H9 (cell line): Measurements from ENCODE around the gene PTPRN2. TPM values are rescaled to one million over a fixed set of nuclear protein-coding genes. Genes with fewer than 3 reads are reported as not detected.

Source experiments
- DNase-seq: peaks from one replicate; pipeline ENCODE4 v3.0.0-alpha.2; 2017
- H2AFZ ChIP-seq: one replicate; pipeline ENCODE4 v1.6.1; 2013; ENCODE audit warnings: mild to moderate bottlenecking, low read length, control low read depth, moderate library complexity
- H2AK5ac ChIP-seq: 2 replicates; pipeline ENCODE4 v1.6.1; 2013; ENCODE audit warnings: low read length, control low read depth, mixed read lengths; ENCODE audit not compliant: insufficient read length
- H2BK120ac ChIP-seq: one replicate; pipeline ENCODE4 v1.6.1; 2013; ENCODE audit warnings: low read depth, mild to moderate bottlenecking, low read length, control low read depth, inconsistent platforms; ENCODE audit not compliant: poor library complexity, severe bottlenecking
- H2BK12ac ChIP-seq: 2 replicates; pipeline ENCODE4 v1.6.1; 2013; ENCODE audit warnings: low read length, control low read depth, mixed read lengths, low read depth; ENCODE audit not compliant: insufficient read length
- H2BK15ac ChIP-seq: 2 replicates; pipeline ENCODE4 v1.6.1; 2013; ENCODE audit warnings: low read depth, low read length, control low read depth
- H2BK20ac ChIP-seq: one replicate; pipeline ENCODE4 v1.6.1; 2013; ENCODE audit warnings: low read depth, mild to moderate bottlenecking, low read length, control low read depth, inconsistent platforms; ENCODE audit not compliant: poor library complexity, severe bottlenecking
- H2BK5ac ChIP-seq: 2 replicates; pipeline ENCODE4 v1.6.1; 2013; ENCODE audit warnings: low read length, control low read depth, mixed read lengths; ENCODE audit not compliant: insufficient read length
- H3K14ac ChIP-seq: 2 replicates; pipeline ENCODE4 v1.6.1; 2013; ENCODE audit warnings: low read length, control low read depth; ENCODE audit not compliant: insufficient read depth
- H3K18ac ChIP-seq: 2 replicates; pipeline ENCODE4 v1.6.1; 2013; ENCODE audit warnings: low read depth, mild to moderate bottlenecking, mixed read lengths, low read length, control low read depth; ENCODE audit not compliant: insufficient read length
- H3K23ac ChIP-seq: 2 replicates; pipeline ENCODE4 v1.6.1; 2013; ENCODE audit warnings: low read length, control low read depth, mixed read lengths, low read depth; ENCODE audit not compliant: insufficient read length
- H3K23me2 ChIP-seq: 2 replicates; pipeline ENCODE4 v1.6.1; 2013; ENCODE audit warnings: low read depth, mild to moderate bottlenecking, mixed read lengths, low read length, control low read depth; ENCODE audit not compliant: insufficient read length, poor library complexity, severe bottlenecking
- H3K27ac ChIP-seq: 2 replicates; pipeline ENCODE4 v1.5.1; 2013; ENCODE audit warnings: low read length, control low read depth, mixed read lengths, low read depth; ENCODE audit not compliant: insufficient read length
- H3K27me3 ChIP-seq: 2 replicates; pipeline ENCODE4 v1.6.1; 2013; ENCODE audit warnings: low read length, control low read depth, inconsistent platforms; ENCODE audit not compliant: insufficient read depth
- H3K4ac ChIP-seq: 2 replicates; pipeline ENCODE4 v1.6.1; 2013; ENCODE audit warnings: low read depth, mild to moderate bottlenecking, control low read depth, inconsistent platforms, low read length, moderate library complexity
- H3K4me1 ChIP-seq: 2 replicates; pipeline ENCODE4 v1.6.1; 2013; ENCODE audit warnings: low read length, control low read depth, inconsistent platforms; ENCODE audit not compliant: insufficient read depth
- H3K4me2 ChIP-seq: 2 replicates; pipeline ENCODE4 v1.6.1; 2013; ENCODE audit warnings: low read length, control low read depth, mixed read lengths; ENCODE audit not compliant: insufficient read length, insufficient read depth
- H3K56ac ChIP-seq: 2 replicates; pipeline ENCODE4 v1.6.1; 2013; ENCODE audit warnings: low read depth, mild to moderate bottlenecking, mixed read lengths, low read length, control low read depth; ENCODE audit not compliant: insufficient read length
- H3K79me1 ChIP-seq: 2 replicates; pipeline ENCODE4 v1.6.1; 2013; ENCODE audit warnings: low read depth, mild to moderate bottlenecking, moderate library complexity, low read length, control low read depth, inconsistent platforms; ENCODE audit not compliant: insufficient read depth, poor library complexity, severe bottlenecking
- H3K79me2 ChIP-seq: 2 replicates; pipeline ENCODE4 v1.6.1; 2013; ENCODE audit warnings: low read length, control low read depth, inconsistent platforms; ENCODE audit not compliant: insufficient read depth
- H3K9ac ChIP-seq: 2 replicates; pipeline ENCODE4 v1.6.1; 2013; ENCODE audit warnings: low read length, control low read depth, mixed read lengths; ENCODE audit not compliant: insufficient read length; ENCODE audit errors: extremely low read depth
- H3K9me3 ChIP-seq: one replicate; pipeline ENCODE4 v1.6.1; 2013; ENCODE audit warnings: low read depth, low read length, inconsistent platforms; ENCODE audit not compliant: control insufficient read depth
- H3T11ph ChIP-seq: one replicate; pipeline ENCODE4 v1.6.1; 2013; ENCODE audit warnings: mild to moderate bottlenecking, low read length, control low read depth, inconsistent platforms
- H4K20me1 ChIP-seq: one replicate; pipeline ENCODE4 v1.6.1; 2013; ENCODE audit not compliant: control insufficient read depth, insufficient read length, insufficient read depth
- H4K5ac ChIP-seq: 2 replicates; pipeline ENCODE4 v1.6.1; 2013; ENCODE audit warnings: low read depth, mild to moderate bottlenecking, mixed read lengths, low read length, control low read depth; ENCODE audit not compliant: insufficient read length
- H4K8ac ChIP-seq: replicated peaks from 2 replicates; pipeline ENCODE4 v1.6.1; 2013; ENCODE audit warnings: low read length, control low read depth, mixed read lengths, low read depth; ENCODE audit not compliant: insufficient read length
- H4K91ac ChIP-seq: 2 replicates; pipeline ENCODE4 v1.6.1; 2013; ENCODE audit warnings: low read depth, mild to moderate bottlenecking, moderate library complexity, mixed read lengths, low read length, control low read depth; ENCODE audit not compliant: insufficient read length
- H3K27ac Mint-ChIP-seq, 3 experiments: 2 replicates in 2 of 3; 3 replicates in 1 of 3; pipeline ENCODE4 v1.8.0; 2020 to 2021; ENCODE audit warnings: mixed read lengths in 3 of 3, mild to moderate bottlenecking in 1 of 3, moderate library complexity in 1 of 3
- H3K27me3 Mint-ChIP-seq: 2 replicates; pipeline ENCODE4 v1.8.0; 2021; ENCODE audit warnings: low read depth, mild to moderate bottlenecking, moderate library complexity, mixed read lengths
- H3K36me3 Mint-ChIP-seq, 3 experiments: 2 replicates in 2 of 3; 3 replicates in 1 of 3; pipeline ENCODE4 v1.8.0; 2020 to 2021; ENCODE audit warnings: low read depth in 3 of 3, mixed read lengths in 3 of 3; ENCODE audit not compliant: insufficient read depth in 1 of 3
- H3K4me1 Mint-ChIP-seq, 2 experiments: 2 replicates each; pipeline ENCODE4 v1.8.0; 2020; ENCODE audit warnings: mixed read lengths in 2 of 2
- H3K4me3 Mint-ChIP-seq, 2 experiments: 2 replicates in 1 of 2; 3 replicates in 1 of 2; pipeline ENCODE4 v1.8.0; 2020 to 2021; ENCODE audit warnings: mild to moderate bottlenecking in 2 of 2, mixed read lengths in 2 of 2, moderate library complexity in 1 of 2
- H3K9me3 Mint-ChIP-seq, 2 experiments: 2 replicates in 1 of 2; 3 replicates in 1 of 2; pipeline ENCODE4 v1.8.0; 2020; ENCODE audit warnings: mild to moderate bottlenecking in 2 of 2, mixed read lengths in 2 of 2, moderate library complexity in 1 of 2
- CTCF ChIP-seq: fragments of 200-600 bp; sonication (generic); conservative IDR thresholded peaks from 3 replicates; pipeline ENCODE4 v1.8.0; 2021; ENCODE audit warnings: antibody characterized with exemption, mild to moderate bottlenecking
- WGBS: extraction: QIAGEN DNeasy Blood & Tissue Kit; methylation state at CpG from one replicate; pipeline ENCODE4 v1.1.7; 2013; ENCODE audit warnings: missing lambda C conversion rate, low lambda C conversion rate, mixed read lengths; ENCODE audit not compliant: insufficient read length; ENCODE audit errors: extremely low coverage; 5-methylcytosine and 5-hydroxymethylcytosine counted together
- total RNA-seq: library from RNA; stranded (reverse); gene quantifications from 2 replicates; pipeline ENCODE4 v1.2.1, GENCODE V29; 2021

The PTPRN2 gene
- total RNA-seq, 1 experiment from 2014 or later = 5.2 TPM

DNA sequence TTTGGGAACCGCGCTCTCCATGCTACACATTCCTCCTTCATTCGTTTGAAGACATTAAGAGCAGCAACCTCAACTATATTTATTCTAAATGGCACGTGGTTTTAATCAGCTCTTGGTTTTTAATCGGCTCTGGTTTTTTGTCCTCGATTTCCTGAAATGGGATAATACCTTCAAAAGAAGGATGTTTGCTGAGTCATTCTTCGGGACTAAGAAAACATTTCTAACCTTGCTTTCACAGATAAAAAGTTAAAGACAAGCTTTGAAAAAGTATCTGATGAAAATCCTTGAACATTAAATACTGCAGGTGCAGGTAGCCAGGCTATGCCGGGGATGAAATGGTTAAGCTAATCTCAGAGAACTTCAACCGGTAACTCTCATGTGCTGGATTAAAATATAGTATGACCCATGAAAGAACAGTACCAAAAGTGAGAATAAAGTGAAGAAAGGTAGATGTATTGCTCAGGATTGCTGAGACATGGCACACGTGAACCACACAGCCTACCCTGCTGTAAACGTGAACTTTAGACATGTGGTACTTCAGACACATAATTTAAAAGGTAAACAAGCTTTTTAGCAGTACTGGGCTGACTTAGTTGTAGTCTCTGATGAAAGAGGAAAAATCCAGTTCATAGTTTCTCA is 89.1 kb downstream of the PTPRN2 start:
- Histone ChIP-seq H4K20me1 (no peaks in the 10 kb centered on the region), H3K79me1 (no peaks in the 10 kb centered on the region), H3T11ph (no peak overlapping the region), H2AK5ac (no peak overlapping the region), H2BK15ac (no peak overlapping the region), H3K4me1 (peaks cover 4% of the 10 kb centered on the region; the same call in 1 of the 2 replicates), H2BK5ac (no peak overlapping the region), H3K18ac (no peak overlapping the region), H4K91ac (no peak overlapping the region), H3K56ac (no peak overlapping the region), H2BK120ac (no peak overlapping the region), H3K27ac (no peak overlapping the region), H2AFZ (no peak overlapping the region), H3K14ac (no peak overlapping the region), H3K79me2 (no peaks in the 10 kb centered on the region), H3K4me2 (no peak overlapping the region), H3K9ac (no peak overlapping the region), H4K5ac (no peak overlapping the region), H3K9me3 (no peaks in the 10 kb centered on the region), H2BK12ac (no peak overlapping the region), H3K23ac (no peak overlapping the region), H3K27me3 (no peaks in the 10 kb centered on the region), H2BK20ac (no peak overlapping the region), H3K23me2 (peaks cover 7% of the 10 kb centered on the region), H4K8ac (no peak overlapping the region), H3K4ac (no peak overlapping the region)
- DNase-seq = no peak
- H3K9me3 Mint-ChIP-seq = no peaks in the 10 kb centered on the region
- H3K4me1 Mint-ChIP-seq = peaks cover 55 to 65% of the 10 kb centered on the region in 2 experiments
- H3K27me3 Mint-ChIP-seq = peaks cover 2% of the 10 kb centered on the region
- no peak overlapping the region for H3K27ac Mint-ChIP-seq
- no CpG with 5 or more reads among the region's 11 CpGs for WGBS
- no peaks in the 10 kb centered on the region; a peak in 1 of 7 replicates for H3K36me3 Mint-ChIP-seq
- H3K4me3 Mint-ChIP-seq = no peak overlapping the region
- TF ChIP-seq CTCF = no peak
